B cell (primary cell): ENCODE results near the gene ACTN1. TPM values are rescaled to one million over a fixed set of nuclear protein-coding genes. Genes with fewer than 3 reads are reported as not detected.

Source experiments
- ATAC-seq: fragments of 200-7000 bp; cut with Tn5 transposase; one replicate; pipeline ENCODE4 v1.10.0; 2021; ENCODE audit warnings: low read depth, mild to moderate bottlenecking, moderate number of reproducible peaks, moderate library complexity
- CTCF ChIA-PET: fragments of 350-600 bp; sonication (Branson Sonifier 250); formaldehyde crosslinking; loops from one replicate; lab custom pipeline; 2021; ENCODE audit warnings: antibody characterized with exemption, inconsistent platforms; lab: Charles Lee
- POLR2A ChIA-PET: fragments of 350-600 bp; sonication (Branson Sonifier 250); formaldehyde crosslinking; loops from one replicate; lab custom pipeline; 2021; ENCODE audit warnings: antibody characterized with exemption; lab: Charles Lee
- DNase-seq: peaks from one replicate; pipeline ENCODE4 v3.0.0; 2013
- H2AFZ ChIP-seq: 2 replicates; pipeline ENCODE4 v1.6.1; 2012; ENCODE audit warnings: mild to moderate bottlenecking, low read depth, low read length; ENCODE audit not compliant: insufficient read depth, poor library complexity, severe bottlenecking
- H3K27ac ChIP-seq, 2 donors: 1 replicate in 1 of 2; 2 replicates in 1 of 2; pipeline ENCODE4 v1.5.1; 2012 to 2013; ENCODE audit warnings: low read length in 2 of 2, mild to moderate bottlenecking in 2 of 2, moderate library complexity in 1 of 2
- H3K27me3 ChIP-seq, 4 experiments: fragments of 200-600 bp in 1 of 4; sonication (generic) in 1 of 4; replicated peaks in 1 of 4; 1 replicate in 2 of 4; 2 replicates in 2 of 4; pipeline versions ENCODE4 v1.6.1 to v1.7.0; 2013 to 2016; ENCODE audit warnings: low read length in 3 of 4, mild to moderate bottlenecking in 2 of 4, mixed read lengths in 1 of 4, moderate library complexity in 1 of 4; ENCODE audit not compliant: insufficient read depth in 4 of 4, control insufficient read depth in 3 of 4; ENCODE audit errors: control extremely low read depth in 1 of 4
- H3K36me3 ChIP-seq, 2 experiments: replicated peaks in 1 of 2; 1 replicate in 1 of 2; 2 replicates in 1 of 2; pipeline versions ENCODE4 v1.6.1 to v1.7.1; 2013; ENCODE audit warnings: low read length in 1 of 2; ENCODE audit not compliant: insufficient read depth in 2 of 2, control insufficient read depth in 1 of 2; ENCODE audit errors: control extremely low read depth in 1 of 2, extremely low read depth in 1 of 2
- H3K4me1 ChIP-seq, 2 donors: fragments of 200-600 bp in 1 of 2; sonication (generic) in 1 of 2; 1 replicate in 1 of 2; 2 replicates in 1 of 2; pipeline versions ENCODE4 v1.5.1 to v1.6.1; 2013 to 2017; ENCODE audit warnings: low read length in 2 of 2; ENCODE audit not compliant: control insufficient read depth in 2 of 2, insufficient read depth in 2 of 2
- H3K4me2 ChIP-seq: replicated peaks from 2 replicates; pipeline ENCODE3; 2012; ENCODE audit warnings: mild to moderate bottlenecking, low read depth, low read length; ENCODE audit not compliant: poor library complexity, severe bottlenecking
- H3K4me3 ChIP-seq, 5 experiments: fragments of 200-600 bp in 1 of 5; sonication (generic) in 1 of 5; 1 replicate in 3 of 5; 2 replicates in 2 of 5; pipeline versions ENCODE4 v1.5.1 to v1.7.0; 2011 to 2016; ENCODE audit warnings: low read length in 4 of 5, mild to moderate bottlenecking in 4 of 5, low read depth in 2 of 5, control low read depth in 1 of 5, moderate library complexity in 1 of 5; ENCODE audit not compliant: insufficient read depth in 1 of 5; ENCODE audit errors: control extremely low read depth in 1 of 5, extremely low read depth in 1 of 5
- H3K79me2 ChIP-seq: fragments of 200-600 bp; sonication (generic); one replicate; pipeline ENCODE4 v1.6.0; 2016; ENCODE audit warnings: low read length; ENCODE audit not compliant: control insufficient read depth, insufficient read depth
- H3K9ac ChIP-seq: fragments of 200-600 bp; sonication (generic); 2 replicates; pipeline ENCODE4 v1.6.1; 2017; ENCODE audit warnings: mild to moderate bottlenecking, low read length, moderate library complexity
- H3K9me3 ChIP-seq, 3 donors: one replicate each; pipeline versions ENCODE4 v1.6.1 to v1.7.1; 2013; ENCODE audit warnings: low read length in 2 of 3; ENCODE audit not compliant: control insufficient read depth in 2 of 3, insufficient read depth in 1 of 3; ENCODE audit errors: control extremely low read depth in 1 of 3
- H4K20me1 ChIP-seq: 2 replicates; pipeline ENCODE4 v1.6.0; 2012; ENCODE audit warnings: mild to moderate bottlenecking, low read length; ENCODE audit not compliant: insufficient read depth, control insufficient read depth, poor library complexity, severe bottlenecking
- H3K27ac Mint-ChIP-seq: one replicate; pipeline ENCODE4 v1.8.0; 2021; ENCODE audit warnings: mixed read lengths
- H3K27me3 Mint-ChIP-seq: one replicate; pipeline ENCODE4 v1.8.0; 2021; ENCODE audit warnings: mixed read lengths
- H3K4me1 Mint-ChIP-seq: one replicate; pipeline ENCODE4 v1.8.0; 2021; ENCODE audit warnings: mixed read lengths
- H3K4me3 Mint-ChIP-seq: one replicate; pipeline ENCODE4 v1.8.0; 2021; ENCODE audit warnings: mixed read lengths
- H3K9me3 Mint-ChIP-seq: one replicate; pipeline ENCODE4 v1.8.0; 2022; ENCODE audit warnings: mixed read lengths; ENCODE audit not compliant: insufficient read depth
- CTCF ChIP-seq: fragments of 200-600 bp; IDR thresholded peaks from one replicate; pipeline ENCODE4 v1.8.0; 2022; ENCODE audit warnings: antibody characterized with exemption, mild to moderate bottlenecking
- EZH2 ChIP-seq: IDR thresholded peaks from 2 replicates; pipeline ENCODE4 v1.6.1; 2012; ENCODE audit warnings: borderline replicate concordance, low read depth, mild to moderate bottlenecking, moderate library complexity, low read length; ENCODE audit not compliant: insufficient read depth, poor library complexity, severe bottlenecking
- WGBS: methylation state at CpG from one replicate; pipeline ENCODE4 v1.1.5; 2013; ENCODE audit warnings: missing lambda C conversion rate; ENCODE audit not compliant: insufficient coverage; 5-methylcytosine and 5-hydroxymethylcytosine counted together
- intact Hi-C: fragments of 100-400 bp; cut with micrococcal nuclease; formaldehyde crosslinking; loops from one replicate; pipeline ENCODE4 v1.10.0; 2022
- polyA plus RNA-seq: library from polyadenylated mRNA; depleted of rRNA; stranded (reverse); fragments of >200 nt; gene quantifications from 2 replicates; pipeline ENCODE4 v1.2.3, GENCODE V29; 2012
- total RNA-seq, 2 donors: library from RNA; stranded (reverse); fragments of 120-200 nt in 1 of 2; gene quantifications; 1 replicate in 1 of 2; 2 replicates in 1 of 2; pipeline versions ENCODE4 v1.2.3 to v1.2.4, GENCODE V29; 2013 to 2022

ACTN1 gene
- total and polyA plus RNA-seq, 2 donors (not counting 1 experiment from before 2014, with no cell fraction given) = 0.74 to 0.89 TPM

GRCh38 chr14:69006346-69006745, 27.2 kb upstream of the ACTN1 start:
- H3K36me3 ChIP-seq = no peaks in the 10 kb centered on the region
- H3K4me1 ChIP-seq = no peaks in the 10 kb centered on the region
- Mint-ChIP-seq H3K9me3 (no peaks in the 10 kb centered on the region), H3K4me3 (no peak overlapping the region), H3K27ac (no peak overlapping the region), H3K27me3 (peaks cover 22% of the 10 kb centered on the region), H3K4me1 (no peaks in the 10 kb centered on the region)
- H3K4me3 ChIP-seq = no peak overlapping the region
- CTCF ChIA-PET = no interaction called here
- H3K79me2 ChIP-seq = no peaks in the 10 kb centered on the region
- no peak overlapping the region for H3K9ac ChIP-seq
- H4K20me1 ChIP-seq = no peaks in the 10 kb centered on the region
- WGBS = 96% methylated on average over 4 of the region's 5 CpGs
- no peak overlapping the region for H2AFZ ChIP-seq
- H3K27me3 ChIP-seq = no peaks in the 10 kb centered on the region
- ATAC-seq (no peak), DNase-seq (no peak)
- no peak overlapping the region for H3K4me2 ChIP-seq
- H3K9me3 ChIP-seq = no peaks in the 10 kb centered on the region
- POLR2A ChIA-PET = no interaction called here
- intact Hi-C loops = no loop called here
- no peak overlapping the region for H3K27ac ChIP-seq
- TF ChIP-seq EZH2 = no peak
- TF ChIP-seq CTCF = no peak

- Histone ChIP-seq H3K4me1 (no peaks in the 10 kb centered on the region), H3K4me3 (no peak overlapping the region), H3K79me2 (no peaks in the 10 kb centered on the region), H3K9me3 (no peaks in the 10 kb centered on the region), H4K20me1 (no peaks in the 10 kb centered on the region), H3K4me2 (no peak overlapping the region), H3K36me3 (no peaks in the 10 kb centered on the region), H3K27me3 (no peaks in the 10 kb centered on the region), H2AFZ (no peak overlapping the region), H3K27ac (no peak overlapping the region), H3K9ac (no peak overlapping the region)
- intact Hi-C loops = no loop called here
- Mint-ChIP-seq H3K27ac (no peak overlapping the region), H3K9me3 (no peaks in the 10 kb centered on the region), H3K27me3 (peaks cover 22% of the 10 kb centered on the region), H3K4me3 (no peak overlapping the region), H3K4me1 (no peaks in the 10 kb centered on the region)
- ChIA-PET CTCF (no interaction called here), POLR2A (no interaction called here)
- DNase-seq = no peak
- WGBS = 82% methylated on average over 9 of the region's 11 CpGs
- TF ChIP-seq CTCF (no peak), EZH2 (no peak)
- no peak for ATAC-seq
Measured at GRCh38 chr14:69005432-69006148, 26.5 kb upstream of the ACTN1 start.
